ENCODE results near the gene TXNDC15.

The TXNDC15 gene

DNA sequence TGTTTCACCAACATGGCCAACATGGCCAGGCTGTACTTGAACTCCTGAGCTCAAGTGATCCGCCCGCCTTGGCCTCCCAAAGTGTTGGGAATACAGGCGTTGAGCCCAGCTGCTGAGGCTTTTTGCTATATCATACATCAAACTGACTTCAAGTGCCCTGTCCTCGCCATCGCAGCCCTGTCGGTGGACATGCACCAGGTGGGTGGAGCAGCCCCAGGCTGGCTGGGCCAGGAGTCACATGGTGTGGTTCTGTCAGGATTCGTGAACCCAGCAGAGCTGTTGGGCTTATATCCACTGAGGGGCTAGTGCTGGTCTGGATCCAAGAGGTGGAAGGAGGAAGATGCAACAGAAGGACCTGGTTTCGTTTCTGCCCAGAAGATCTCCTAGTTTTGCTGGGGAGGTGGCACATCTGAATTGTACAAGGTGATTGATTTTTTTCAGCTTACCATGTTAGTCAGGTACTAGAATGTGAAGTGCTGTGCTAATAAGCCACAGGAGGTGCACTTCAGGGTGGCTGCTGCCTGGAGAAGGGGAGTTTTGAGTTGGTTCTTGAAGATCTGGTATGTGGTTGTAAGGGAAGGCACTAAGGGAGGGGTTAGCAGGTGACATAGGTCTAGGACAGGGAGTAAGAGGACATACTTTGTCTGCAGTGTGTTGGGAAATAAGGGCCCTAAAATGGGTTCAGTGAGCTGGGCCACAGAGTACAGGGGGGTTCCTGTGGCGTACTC lies 46.8 kb downstream of the TXNDC15 start:
- no peak for DNase-seq (ENCODE audit: low read depth)

DNA sequence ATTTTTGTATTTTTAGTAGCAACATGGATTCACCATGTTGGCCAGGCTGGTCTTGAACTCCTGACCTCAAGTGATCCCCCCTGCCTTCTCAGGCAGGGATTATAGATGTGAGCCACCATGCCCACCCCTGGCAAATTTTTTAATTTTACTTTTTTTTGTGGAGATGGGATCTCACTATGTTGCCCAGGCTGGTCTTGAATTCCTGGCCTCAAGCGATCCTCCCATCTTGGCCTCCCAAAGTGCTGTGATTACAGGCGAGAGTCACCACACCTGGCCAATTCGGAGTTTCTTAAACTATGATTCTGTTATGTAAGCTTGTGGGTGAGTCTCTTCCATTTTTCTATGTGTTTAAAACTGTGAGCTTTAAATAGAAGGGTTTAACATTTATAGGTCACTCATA lies 58.3 kb downstream of the TXNDC15 start:
- no peak for DNase-seq (ENCODE audit: low read depth)

DNA sequence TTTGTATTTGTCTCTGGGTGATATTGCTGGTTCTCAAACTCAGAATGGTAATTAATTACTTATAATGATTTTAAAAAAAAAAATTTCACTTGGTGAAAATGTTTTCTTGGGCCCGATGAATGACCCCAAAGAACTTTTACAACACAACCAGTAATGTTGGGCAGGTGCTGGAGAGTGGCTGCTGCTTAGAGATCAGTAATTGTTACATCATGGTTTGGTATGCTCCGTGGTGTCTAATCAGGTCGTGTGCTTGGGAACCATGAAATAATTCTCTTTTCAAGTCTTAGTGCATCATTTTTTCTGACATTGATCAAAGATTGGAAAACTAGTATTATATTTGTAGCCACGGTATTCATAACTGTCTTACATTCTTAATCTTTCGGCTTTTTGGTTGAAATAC lies 60.0 kb downstream of the TXNDC15 start:
- no peak for DNase-seq (ENCODE audit: low read depth)

DNA sequence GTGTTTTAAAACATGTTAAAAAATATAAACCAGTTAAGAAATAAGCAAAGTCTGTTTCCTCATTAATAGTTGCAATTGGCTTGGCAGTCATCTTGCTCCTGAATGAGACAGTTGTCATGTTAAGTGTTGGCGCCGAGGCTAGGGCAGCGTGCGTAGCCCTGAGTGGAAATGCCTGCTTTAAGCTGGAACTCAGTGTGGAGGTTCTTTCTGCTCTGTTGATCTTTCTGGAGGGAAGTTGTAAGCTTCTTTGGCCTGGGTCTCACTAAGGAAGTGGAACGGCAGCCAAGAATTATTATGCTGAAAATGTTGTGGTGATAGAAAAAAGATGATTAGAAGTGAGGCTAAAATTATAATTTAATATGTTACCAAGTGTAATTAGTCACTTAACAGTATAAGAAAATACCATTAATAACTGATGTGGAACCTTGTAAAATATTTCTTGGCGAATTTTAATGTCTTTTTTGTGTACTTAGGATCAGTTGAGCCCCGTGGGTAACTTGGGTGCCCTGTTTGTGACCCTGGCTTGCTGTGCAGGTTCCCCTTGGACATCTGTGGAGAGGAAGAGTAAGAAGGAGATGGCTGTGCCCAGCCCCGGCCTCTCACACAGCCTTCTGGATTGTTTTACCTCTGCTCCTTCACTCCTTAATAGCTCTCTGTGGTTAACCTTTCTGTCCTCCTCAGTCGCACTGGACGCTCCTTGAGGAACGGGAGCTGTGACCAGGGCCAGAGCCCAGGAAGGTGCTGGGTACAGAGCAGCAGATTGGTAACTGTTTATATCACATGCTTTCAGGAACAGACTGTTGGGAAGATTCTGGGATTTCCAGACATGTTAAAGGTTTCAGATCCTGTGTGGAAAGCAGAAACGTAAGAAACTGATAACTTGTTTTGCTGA lies 61.8 kb downstream of the TXNDC15 start:
- DNase-seq (ENCODE audit: low read depth), result no peak

DNA sequence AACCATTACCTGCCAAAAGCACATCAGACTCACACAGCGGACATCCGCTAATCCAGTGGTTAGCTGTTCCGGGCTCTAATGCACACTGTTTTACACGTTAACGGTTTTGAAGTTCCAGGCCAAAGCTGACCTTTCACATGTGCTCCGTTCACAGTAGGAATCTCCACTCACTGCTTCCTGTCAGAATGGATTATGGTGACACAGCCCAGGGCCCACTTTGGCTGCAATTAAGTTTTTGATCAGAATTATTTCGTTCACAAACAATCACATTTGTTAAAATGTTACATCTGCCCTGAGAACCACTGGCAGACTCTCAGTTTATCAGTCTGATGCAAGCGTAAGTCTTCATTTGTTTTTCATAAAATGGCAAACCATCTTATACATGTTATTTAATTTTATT lies 63.4 kb downstream of the TXNDC15 start:
- DNase-seq (ENCODE audit: low read depth), result no peak

DNA sequence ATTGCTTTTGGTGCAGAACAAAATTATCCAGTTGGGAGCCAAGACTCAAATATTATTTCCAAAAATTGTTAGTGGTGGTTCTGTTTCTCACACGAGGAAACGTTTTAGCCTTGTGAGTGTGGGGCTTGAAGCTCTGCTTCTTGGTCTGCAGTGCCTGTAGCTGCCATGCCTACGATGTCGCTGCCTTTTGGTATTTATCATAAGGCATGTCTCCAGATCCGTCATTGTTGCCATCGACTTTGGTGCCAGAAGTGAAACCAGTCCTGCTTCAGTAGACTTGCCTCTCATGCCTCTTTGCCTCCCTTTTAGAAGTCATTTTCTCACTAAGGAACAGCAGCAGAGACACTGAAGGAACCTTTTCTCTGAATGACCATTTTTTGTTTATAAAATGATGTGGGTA lies 63.9 kb downstream of the TXNDC15 start:
- DNase-seq (ENCODE audit: low read depth), result no peak

DNA sequence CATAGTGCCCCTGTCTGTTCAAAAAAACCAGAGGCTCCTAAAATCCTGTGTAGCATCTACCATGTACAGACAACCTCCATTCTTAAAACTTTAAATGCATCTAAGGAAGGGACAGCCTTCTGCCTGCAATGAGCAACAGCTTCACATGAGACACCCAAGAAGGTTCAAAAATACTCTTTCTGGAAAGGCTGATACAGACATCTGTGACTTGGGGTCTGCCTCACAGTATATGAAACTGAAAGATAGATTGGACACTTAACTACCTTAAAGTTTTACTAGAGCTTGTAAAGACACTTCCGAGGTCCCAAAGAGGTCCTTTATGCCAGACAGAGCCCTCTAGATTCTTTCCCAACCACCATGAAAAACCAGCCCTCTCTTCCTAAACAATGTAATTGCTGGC lies 65.3 kb downstream of the TXNDC15 start:
- DNase-seq (ENCODE audit: low read depth), result no peak

DNA sequence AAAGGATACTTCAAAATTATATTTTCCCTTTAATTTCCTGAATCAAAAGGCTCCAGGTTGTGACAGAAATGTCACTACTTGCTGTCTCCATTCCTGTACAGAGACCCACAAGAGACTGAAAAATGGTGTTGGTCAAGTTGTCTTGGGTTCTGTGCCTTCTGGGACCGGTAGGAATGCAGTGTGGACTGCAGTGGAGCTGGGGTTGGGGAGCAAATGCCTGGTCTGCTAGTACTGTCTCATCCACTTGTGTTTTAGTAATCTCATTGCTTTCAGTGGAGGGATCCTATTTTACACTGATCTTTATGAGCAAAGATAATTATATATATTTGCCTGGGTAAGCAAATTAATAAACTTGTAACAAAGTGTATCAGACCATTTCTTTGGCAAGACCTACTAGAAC lies 69.4 kb downstream of the TXNDC15 start:
- no peak for DNase-seq (ENCODE audit: low read depth)

DNA sequence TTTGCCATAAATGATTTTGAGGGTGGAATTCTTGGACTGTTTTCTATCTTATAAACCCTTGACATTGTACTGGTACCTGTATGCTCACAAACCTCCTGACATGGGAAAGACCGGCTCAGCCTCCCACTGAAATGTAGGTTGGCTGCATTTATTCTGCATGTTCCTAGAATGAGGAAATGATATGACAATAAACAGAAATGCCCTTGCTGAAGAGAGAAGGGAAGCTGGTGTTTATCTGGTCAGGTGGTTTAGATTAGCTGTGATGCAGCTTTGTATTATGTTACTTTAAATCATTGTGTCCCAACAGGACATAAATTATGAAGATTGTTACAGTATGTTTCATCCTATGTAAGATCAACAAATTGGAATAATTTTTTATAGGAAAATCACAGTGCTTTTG lies 70.5 kb downstream of the TXNDC15 start:
- no peak for DNase-seq (ENCODE audit: low read depth)

DNA sequence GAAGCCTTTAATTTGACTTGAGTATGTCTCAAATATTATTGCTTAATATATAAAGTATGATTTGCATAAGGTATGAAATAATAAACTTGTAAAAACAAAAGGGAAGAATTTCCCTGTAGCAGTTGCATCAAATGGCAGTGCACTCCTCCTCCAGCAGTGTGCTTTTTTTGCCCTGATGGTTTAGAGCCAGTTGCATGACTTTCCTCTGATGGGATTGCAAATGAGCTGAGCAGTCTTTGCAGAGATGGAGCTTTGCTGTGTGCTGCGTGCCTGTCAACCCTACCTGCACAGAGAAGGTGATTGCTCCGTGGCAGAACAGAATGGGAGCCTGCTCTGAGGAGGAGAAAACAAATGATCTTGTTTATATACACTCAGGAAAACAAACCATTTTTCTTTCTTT lies 70.9 kb downstream of the TXNDC15 start:
- no peak for DNase-seq (ENCODE audit: low read depth)

DNA sequence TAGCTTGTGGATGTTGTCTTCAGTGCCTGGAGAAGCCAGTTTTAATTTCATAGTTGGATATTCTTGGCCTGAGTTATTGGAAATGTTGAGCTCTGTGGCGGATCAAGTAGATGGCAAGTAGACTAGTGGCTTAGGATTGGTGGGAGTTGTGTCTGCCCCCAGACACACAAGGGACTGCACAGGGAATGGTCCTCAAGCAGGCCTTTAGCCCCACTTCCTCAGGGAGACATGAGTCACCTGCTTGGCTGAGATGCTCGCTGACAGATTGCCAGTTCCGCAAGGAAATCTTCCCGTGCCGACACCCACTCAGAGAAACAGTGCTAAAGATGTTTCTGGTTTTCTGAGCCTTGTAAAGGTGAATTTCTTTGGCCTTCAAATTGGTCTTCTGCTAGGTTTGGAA lies 74.7 kb downstream of the TXNDC15 start:
- no peak for DNase-seq (ENCODE audit: low read depth)

DNA sequence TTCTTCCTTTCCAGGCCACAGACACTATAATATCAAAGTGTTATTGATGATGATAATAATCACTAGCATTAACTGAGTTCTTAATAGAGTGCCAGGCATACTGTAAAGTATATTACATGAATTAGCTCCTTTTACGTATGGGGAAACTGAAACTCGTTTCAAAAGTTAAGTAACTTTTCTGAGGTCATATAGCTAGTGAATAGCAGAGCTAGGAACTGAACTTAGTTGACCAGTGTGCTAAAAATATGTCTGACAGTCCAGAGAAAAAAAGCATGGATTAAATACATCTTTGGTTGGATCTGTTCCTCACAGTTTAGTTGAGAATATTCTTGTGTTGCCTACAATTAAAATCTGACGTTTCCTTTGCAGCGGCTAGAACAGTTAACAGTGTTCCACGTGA lies 75.1 kb downstream of the TXNDC15 start:
- DNase-seq (ENCODE audit: low read depth), result no peak

Data from stimulated activated CD8-positive, alpha-beta memory T cell treated with anti-CD3 and anti-CD28 coated beads, Interleukin-15, amount 100 ng/mL, for 24 hours (primary cell).